ENCODE results near the gene MTAP.

DNA sequence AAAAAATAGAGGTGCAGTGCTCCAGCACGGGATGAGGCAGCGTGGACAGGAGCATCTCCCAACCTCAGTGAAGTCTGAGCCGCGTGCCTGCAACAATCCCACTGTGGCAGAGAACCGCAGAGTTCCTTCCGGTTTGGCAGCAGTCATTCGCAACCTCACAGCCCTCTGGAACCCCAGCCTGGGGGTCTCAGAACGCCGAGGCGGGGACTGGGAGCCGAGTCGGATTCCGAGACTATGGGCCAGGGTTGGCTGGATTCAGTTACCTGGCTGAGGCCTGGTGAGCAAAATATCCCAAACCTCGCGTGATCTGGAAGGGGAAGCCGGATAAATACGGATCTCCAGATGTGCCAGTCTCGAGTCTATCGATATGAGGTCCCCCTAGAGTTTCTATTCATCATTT is 164.7 kb downstream of the MTAP start:
- TF ChIP-seq, protein P1, sequence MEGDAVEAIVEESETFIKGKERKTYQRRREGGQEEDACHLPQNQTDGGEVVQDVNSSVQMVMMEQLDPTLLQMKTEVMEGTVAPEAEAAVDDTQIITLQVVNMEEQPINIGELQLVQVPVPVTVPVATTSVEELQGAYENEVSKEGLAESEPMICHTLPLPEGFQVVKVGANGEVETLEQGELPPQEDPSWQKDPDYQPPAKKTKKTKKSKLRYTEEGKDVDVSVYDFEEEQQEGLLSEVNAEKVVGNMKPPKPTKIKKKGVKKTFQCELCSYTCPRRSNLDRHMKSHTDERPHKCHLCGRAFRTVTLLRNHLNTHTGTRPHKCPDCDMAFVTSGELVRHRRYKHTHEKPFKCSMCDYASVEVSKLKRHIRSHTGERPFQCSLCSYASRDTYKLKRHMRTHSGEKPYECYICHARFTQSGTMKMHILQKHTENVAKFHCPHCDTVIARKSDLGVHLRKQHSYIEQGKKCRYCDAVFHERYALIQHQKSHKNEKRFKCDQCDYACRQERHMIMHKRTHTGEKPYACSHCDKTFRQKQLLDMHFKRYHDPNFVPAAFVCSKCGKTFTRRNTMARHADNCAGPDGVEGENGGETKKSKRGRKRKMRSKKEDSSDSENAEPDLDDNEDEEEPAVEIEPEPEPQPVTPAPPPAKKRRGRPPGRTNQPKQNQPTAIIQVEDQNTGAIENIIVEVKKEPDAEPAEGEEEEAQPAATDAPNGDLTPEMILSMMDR (IDR thresholded peaks at IDR 0.05; ENCODE audit: low read length) = no peak
- TF ChIP-seq EZH2phosphoT487 (IDR thresholded peaks at IDR 0.05; ENCODE audit: low read length) = no peak

Data from MM.1S (cell line).